ENCODE measurements around the gene CYP21A2. TPM values are rescaled to one million over a fixed set of nuclear protein-coding genes. Genes with fewer than 3 reads are reported as not detected.
"Not testable (repeated sequence)": the region's sequence is repeated elsewhere in the genome, so short reads cannot be mapped to it uniquely, and the experiment has no call there.

Gene CYP21A2
- total RNA-seq (ENCODE audit: low replicate concordance) = 0.09 and 1.3 TPM in 2 replicates

DNA sequence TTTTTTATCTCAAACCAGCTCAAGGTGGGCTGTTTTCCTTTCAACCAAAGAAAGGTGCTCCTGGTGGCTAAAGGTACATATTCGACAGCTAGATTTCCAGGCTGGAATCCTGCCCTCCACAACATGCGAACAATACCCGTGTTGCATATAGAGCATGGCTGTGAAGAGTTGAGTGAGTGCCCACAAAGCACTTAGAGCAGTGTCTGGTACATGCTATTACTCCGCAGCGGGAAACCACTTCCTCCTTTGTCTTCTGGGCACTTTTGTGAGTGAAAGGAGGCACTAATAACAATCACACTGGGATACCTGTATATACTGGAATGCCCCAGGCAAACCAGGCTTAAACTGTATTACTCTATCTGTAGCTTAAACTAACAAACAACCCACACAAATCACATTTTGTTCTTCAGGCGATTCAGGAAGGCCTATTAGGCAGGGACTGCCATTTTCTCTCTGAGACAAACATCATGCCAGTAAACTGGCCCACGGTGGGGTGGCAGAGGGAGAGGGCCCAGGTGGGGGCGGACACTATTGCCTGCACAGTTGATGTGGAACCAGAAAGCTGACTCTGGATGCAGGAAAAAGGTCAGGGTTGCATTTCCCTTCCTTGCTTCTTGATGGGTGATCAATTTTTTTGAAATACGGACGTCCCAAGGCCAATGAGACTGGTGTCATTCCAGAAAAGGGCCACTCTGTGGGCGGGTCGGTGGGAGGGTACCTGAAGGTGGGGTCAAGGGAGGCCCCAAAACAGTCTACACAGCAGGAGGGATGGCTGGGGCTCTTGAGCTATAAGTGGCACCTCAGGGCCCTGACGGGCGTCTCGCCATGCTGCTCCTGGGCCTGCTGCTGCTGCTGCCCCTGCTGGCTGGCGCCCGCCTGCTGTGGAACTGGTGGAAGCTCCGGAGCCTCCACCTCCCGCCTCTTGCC is at the start of gene CYP21A2:
CYP21A2 (plus strand) TSS at position 818 of the 927 bp plus-strand sequence; CDS start at position 826, 8 bp downstream.
- not testable (repeated sequence) for H3K4me3 ChIP-seq (ENCODE audit: low read depth, low read length)

DNA sequence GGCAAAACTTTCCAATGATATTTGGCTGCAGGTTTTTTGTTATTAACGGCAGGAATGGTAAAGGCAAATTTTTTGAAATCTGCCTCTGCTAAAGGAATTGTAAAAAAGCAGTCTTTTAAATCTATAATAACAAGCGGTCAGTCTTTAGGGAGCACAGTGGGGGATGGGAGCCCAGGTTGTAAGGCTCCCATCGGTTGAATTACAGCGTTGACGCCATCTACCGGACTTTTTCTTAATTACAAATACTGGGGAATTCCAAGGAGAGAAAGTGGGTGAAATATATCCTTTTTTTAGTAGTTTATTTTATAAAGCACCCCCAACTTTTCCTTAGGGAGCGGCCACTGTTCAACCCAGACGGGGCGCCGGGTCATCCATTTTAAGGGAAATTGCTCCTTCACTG is 48.9 kb upstream of the CYP21A2 start:
- not testable (repeated sequence) for H3K4me3 ChIP-seq (ENCODE audit: low read depth, low read length); DNase-seq (ENCODE audit: low read depth)

More for the DNA sequence above, at the start of gene CYP21A2:
- not testable (repeated sequence) for DNase-seq (ENCODE audit: low read depth)

GRCh38 chr6:31994421-31994820 is 43.8 kb upstream of the CYP21A2 start:
- not testable (repeated sequence) for DNase-seq (ENCODE audit: low read depth); H3K4me3 ChIP-seq (ENCODE audit: low read depth, low read length)

- H3K4me3 ChIP-seq (ENCODE audit: low read depth, low read length); DNase-seq (ENCODE audit: low read depth): not testable (repeated sequence)
These were observed 41.8 kb upstream of the CYP21A2 start for GRCh38 chr6:31996385-31996784.

DNA sequence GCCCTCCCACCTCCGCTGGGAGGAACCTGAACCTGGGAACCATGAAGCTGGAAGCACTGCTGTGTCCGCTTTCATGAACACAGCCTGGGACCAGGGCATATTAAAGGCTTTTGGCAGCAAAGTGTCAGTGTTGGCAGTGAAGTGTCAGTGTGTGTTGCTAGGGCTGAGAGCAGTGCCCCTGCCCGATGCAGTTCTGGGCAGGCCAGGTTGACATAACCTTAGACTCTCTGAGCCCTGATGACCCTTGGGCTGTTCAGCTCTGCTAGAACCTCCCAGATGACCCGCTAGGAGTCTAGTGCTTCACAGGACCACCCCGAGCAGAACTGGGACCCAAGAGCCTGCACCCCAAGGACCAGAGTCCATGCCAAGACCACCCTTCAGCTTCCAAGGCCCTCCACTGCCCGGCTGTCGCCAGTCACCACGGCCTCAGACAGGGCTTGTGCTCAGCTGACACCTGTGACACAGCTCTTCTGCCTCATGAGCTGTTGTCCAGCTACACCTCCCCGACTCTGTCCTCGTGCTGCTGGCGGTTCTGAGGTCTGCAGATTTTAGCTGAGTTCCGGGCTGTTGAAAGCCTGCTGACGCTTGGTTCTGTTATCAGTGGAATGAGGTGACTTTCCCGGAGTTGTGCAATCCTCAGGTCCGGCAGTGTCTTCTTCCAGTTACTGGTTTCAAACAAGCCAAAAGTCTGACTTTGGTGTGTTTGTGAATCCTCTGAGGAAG is 35.5 kb upstream of the CYP21A2 start:
- H3K4me3 ChIP-seq (ENCODE audit: low read depth, low read length) = not testable (repeated sequence)

GRCh38 chr6:32003301-32003700 is 34.9 kb upstream of the CYP21A2 start:
- DNase-seq (ENCODE audit: low read depth); H3K4me3 ChIP-seq (ENCODE audit: low read depth, low read length): not testable (repeated sequence)

More for the DNA sequence above, 35.5 kb upstream of the CYP21A2 start:
- not testable (repeated sequence) for DNase-seq (ENCODE audit: low read depth)

- not testable (repeated sequence) for DNase-seq (ENCODE audit: low read depth); H3K4me3 ChIP-seq (ENCODE audit: low read depth, low read length)
These were observed 33.8 kb upstream of the CYP21A2 start for GRCh38 chr6:32004393-32004792.

DNA sequence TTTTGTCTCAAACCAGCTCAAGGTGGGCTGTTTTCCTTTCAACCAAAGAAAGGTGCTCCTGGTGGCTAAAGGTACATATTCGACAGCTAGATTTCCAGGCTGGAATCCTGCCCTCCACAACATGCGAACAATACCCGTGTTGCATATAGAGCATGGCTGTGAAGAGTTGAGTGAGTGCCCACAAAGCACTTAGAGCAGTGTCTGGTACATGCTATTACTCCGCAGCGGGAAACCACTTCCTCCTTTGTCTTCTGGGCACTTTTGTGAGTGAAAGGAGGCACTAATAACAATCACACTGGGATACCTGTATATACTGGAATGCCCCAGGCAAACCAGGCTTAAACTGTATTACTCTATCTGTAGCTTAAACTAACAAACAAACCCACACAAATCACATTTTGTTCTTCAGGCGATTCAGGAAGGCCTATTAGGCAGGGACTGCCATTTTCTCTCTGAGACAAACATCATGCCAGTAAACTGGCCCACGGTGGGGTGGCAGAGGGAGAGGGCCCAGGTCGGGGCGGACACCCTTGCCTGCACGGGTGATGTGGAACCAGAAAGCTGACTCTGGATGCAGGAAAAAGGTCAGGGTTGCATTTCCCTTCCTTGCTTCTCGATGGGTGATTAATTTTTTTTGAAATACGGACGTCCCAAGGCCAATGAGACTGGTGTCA is 33.2 kb upstream of the CYP21A2 start:
- H3K4me3 ChIP-seq (ENCODE audit: low read depth, low read length); DNase-seq (ENCODE audit: low read depth): not testable (repeated sequence)

- not testable (repeated sequence) for H3K4me3 ChIP-seq (ENCODE audit: low read depth, low read length); DNase-seq (ENCODE audit: low read depth)
These were observed 32.7 kb upstream of the CYP21A2 start for GRCh38 chr6:32005538-32005880.

DNA sequence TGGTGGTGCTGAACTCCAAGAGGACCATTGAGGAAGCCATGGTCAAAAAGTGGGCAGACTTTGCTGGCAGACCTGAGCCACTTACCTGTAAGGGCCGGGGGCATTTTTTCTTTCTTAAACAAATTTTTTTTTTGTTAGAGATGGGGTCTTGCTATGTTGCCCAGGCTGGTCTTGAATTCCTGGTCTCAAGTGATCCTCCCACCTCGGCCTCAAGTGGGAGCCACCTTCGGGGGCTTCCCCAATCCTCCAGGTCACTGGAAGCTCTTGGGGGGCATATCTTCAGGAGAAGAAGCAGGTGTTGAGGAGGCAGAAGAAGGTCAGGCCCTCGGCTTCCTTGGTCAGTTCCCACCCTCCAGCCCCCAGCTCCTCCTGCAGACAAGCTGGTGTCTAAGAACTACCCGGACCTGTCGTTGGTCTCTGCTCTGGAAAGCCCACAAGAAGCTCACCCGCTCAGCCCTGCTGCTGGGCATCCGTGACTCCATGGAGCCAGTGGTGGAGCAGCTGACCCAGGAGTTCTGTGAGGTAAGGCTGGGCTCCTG is 32.2 kb upstream of the CYP21A2 start:
- not testable (repeated sequence) for H3K4me3 ChIP-seq (ENCODE audit: low read depth, low read length); DNase-seq (ENCODE audit: low read depth)

DNA sequence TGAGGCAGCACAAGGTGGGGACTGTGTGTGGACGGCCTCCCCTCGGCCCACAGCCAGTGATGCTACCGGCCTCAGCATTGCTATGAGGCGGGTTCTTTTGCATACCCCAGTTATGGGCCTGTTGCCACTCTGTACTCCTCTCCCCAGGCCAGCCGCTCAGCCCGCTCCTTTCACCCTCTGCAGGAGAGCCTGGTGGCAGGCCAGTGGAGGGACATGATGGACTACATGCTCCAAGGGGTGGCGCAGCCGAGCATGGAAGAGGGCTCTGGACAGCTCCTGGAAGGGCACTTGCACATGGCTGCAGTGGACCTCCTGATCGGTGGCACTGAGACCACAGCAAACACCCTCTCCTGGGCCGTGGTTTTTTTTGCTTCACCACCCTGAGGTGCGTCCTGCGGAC is 31.1 kb upstream of the CYP21A2 start:
- H3K4me3 ChIP-seq (ENCODE audit: low read depth, low read length); DNase-seq (ENCODE audit: low read depth): not testable (repeated sequence)

DNA sequence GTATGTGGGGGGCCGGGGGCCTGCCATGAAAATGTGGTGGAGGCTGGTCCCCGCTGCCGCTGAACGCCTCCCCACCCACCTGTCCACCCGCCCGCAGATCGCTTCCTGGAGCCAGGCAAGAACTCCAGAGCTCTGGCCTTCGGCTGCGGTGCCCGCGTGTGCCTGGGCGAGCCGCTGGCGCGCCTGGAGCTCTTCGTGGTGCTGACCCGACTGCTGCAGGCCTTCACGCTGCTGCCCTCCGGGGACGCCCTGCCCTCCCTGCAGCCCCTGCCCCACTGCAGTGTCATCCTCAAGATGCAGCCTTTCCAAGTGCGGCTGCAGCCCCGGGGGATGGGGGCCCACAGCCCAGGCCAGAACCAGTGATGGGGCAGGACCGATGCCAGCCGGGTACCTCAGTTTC is 30.2 kb upstream of the CYP21A2 start:
- not testable (repeated sequence) for H3K4me3 ChIP-seq (ENCODE audit: low read depth, low read length); DNase-seq (ENCODE audit: low read depth)

GRCh38 chr6:32008616-32009015 is 29.6 kb upstream of the CYP21A2 start:
- H3K4me3 ChIP-seq (ENCODE audit: low read depth, low read length); DNase-seq (ENCODE audit: low read depth): not testable (repeated sequence)

DNA sequence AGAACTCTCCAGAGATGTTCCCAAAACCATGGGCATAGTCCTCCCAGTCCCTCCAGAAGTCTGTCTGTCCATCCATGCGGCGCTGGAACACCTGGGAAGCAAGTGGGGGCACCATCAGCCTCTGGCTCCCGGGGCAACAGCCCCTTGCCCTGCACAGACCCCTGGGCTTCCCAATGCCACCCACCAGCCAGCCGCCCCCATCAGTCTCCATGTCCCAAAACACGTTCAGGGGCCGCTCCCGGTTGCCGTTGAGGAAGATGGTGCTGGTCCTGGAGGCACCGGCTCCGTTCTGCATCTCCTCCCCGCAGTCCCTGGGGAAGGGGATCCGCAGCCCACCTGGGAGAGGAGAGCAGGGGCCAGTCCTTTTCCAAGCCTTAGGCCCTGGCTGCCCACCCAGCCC is 28.7 kb upstream of the CYP21A2 start:
- H3K4me3 ChIP-seq (ENCODE audit: low read depth, low read length); DNase-seq (ENCODE audit: low read depth): not testable (repeated sequence)

- DNase-seq (ENCODE audit: low read depth); H3K4me3 ChIP-seq (ENCODE audit: low read depth, low read length): not testable (repeated sequence)
These were observed 27.2 kb upstream of the CYP21A2 start for GRCh38 chr6:32010856-32011530.

DNA sequence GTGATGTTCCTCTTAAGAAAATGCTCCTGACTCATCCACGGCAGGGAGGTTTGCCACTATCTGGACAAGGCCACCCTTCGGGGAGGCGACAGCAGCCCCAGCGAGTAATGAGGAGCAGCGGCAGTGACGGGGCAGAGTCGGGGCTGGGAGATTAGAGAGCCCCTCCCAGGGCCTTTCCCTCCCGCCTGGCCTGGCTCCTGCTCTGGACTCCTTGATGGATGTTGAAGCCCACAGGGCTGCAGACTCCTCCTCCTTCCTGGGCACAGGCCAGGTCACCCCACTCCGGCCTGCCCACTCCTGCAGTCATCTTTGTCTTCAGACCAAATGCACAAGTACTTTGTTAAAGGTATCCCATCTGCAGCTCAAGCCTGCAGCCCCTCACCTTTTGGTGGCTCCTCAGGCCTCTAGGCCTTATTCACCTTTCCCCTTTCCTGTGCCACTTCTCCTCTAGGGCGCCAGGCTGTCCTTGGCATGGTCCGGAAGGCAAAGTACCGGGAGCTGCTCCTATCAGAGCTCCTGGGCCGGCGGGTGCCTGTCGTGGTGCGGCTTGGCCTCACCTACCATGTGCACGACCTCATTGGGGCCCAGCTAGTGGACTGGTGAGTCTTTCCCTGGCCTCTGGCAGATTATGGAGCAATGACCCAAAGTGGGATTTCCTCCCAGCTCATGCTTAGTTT is 25.1 kb upstream of the CYP21A2 start:
- not testable (repeated sequence) for H3K4me3 ChIP-seq (ENCODE audit: low read depth, low read length)
- DNase-seq (ENCODE audit: low read depth) = peak; percentile 2

- not testable (repeated sequence) for H3K4me3 ChIP-seq (ENCODE audit: low read depth, low read length)
These were observed 24.5 kb upstream of the CYP21A2 start for GRCh38 chr6:32013738-32014137.

DNA sequence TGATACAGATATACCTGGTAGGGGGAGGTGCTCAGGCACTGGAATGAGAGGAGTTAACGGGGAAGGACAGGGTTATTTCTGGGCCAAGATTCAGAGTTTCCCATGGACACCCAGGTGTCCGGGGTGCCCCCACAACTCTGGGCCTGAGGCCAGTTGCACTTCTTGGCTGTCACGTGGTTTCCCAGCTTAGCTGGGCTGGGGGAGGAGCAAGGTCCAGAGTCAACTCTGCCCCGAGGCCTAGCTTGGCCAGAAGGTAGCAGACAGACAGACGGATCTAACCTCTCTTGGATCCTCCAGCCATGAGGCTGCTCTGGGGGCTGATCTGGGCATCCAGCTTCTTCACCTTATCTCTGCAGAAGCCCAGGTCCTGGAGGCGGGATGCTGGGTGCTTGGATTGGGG is 23.7 kb upstream of the CYP21A2 start, which contains the start of gene C4B:
C4B (plus strand) TSS at position 249 of the 400 bp plus-strand sequence; CDS start at position 300, 51 bp downstream.
- DNase-seq (ENCODE audit: low read depth); H3K4me3 ChIP-seq (ENCODE audit: low read depth, low read length): not testable (repeated sequence)

More at GRCh38 chr6:32013738-32014137, 24.5 kb upstream of the CYP21A2 start:
- DNase-seq (ENCODE audit: low read depth) = not testable (repeated sequence)
